Subcutaneous adipose tissue (tissue), 4 donors: ENCODE measurements around the gene ASGR1. TPM values are rescaled to one million over a fixed set of nuclear protein-coding genes. Genes with fewer than 3 reads are reported as not detected.

Source experiments
- CTCF ChIP-seq: fragments of 450-650 bp; IDR thresholded peaks from one replicate; pipeline ENCODE4 v1.5.1; 2016; ENCODE audit warnings: low read depth, mild to moderate bottlenecking, control low read depth, antibody characterized with exemption, moderate library complexity
- total RNA-seq, 4 donors: library from RNA; depleted of rRNA; stranded (reverse); fragments of >200 nt; gene quantifications; one replicate each; pipeline ENCODE4 v1.1.0, GENCODE V29; 2016

ASGR1 gene
- total RNA-seq, 4 donors from 2014 or later, result 2.4 to 5.9 (median 3.8) TPM

- no peak for TF ChIP-seq CTCF
Measured at GRCh38 chr17:7144213-7144612, 35.0 kb downstream of the ASGR1 start.

DNA sequence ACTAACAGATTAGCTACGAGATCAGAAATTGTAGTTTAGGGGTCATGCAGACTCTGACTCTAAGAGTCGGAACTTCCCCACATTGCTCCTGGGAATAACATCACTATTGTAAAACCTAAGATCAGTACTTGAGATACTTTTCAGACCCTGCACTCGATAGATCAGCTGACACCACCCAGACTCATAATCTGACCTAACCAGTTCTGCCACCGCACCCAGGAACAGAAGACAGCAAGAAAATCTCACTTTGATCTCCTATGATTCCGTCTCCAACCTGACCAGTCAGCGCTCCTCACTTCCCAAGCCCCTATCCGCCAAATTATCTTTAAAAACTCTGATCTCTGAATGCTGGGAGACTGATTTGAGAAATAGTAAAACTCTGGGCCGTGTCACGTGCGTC is 37.3 kb downstream of the ASGR1 start:
- no peak for TF ChIP-seq CTCF

- TF ChIP-seq CTCF, result no peak
Measured at GRCh38 chr17:7139400-7139799, 39.8 kb downstream of the ASGR1 start.

DNA sequence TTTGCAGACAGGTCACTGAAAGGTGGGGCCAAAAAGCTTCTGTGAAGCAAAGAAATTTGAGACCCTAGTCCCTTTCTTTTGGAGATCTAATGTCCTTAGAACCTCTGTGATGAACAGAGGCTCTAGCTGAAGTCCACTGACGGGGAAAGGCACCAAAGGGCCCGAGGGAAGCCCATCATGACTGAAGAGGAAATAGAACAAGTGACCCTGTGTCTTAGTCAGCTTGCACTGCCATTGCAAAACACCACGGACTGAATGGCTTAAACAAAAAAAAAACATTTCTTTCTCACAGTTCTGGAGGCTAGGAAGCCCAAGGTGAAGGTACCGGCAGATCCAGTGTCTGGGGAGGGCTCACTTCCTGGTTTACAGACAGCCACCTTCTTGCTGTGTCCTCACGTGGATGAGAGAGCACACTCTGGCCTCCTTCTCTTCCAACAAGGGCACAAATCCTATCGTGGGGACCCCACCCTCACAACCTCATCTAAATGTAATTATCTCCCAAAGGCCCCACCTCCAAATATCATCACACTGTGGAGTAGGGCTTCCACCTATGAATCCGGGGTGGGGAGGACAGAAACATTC is 40.3 kb downstream of the ASGR1 start:
- TF ChIP-seq CTCF, result no peak

- no peak for TF ChIP-seq CTCF
Measured at GRCh38 chr17:7137171-7137943, 41.8 kb downstream of the ASGR1 start.

- no peak for TF ChIP-seq CTCF
Measured at GRCh38 chr17:7136266-7136877, 42.8 kb downstream of the ASGR1 start.

DNA sequence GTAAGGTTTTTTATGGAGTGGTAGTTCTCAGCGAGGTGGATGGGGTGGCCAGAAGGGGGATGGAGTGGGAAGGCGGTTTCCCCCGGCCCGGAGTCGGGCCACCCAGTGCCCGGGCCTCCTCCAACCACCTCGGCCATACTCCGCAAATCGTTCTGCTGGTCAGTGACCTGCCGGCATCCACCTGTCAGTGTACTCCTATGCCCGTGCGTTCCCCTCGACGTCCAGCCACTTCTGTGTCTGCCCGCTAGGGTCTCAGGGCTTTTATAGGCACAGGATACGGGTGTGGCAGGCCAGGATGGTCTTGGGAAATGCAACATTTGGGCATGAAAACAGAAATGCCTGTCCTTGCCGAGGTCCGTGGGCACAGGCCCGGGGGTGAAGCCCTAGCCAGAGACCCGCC is 45.3 kb downstream of the ASGR1 start:
- TF ChIP-seq CTCF, result no peak
